Gastroesophageal sphincter (tissue), 4 donors: Measurements from ENCODE around the gene NFE2L3. TPM values are rescaled to one million over a fixed set of nuclear protein-coding genes. Genes with fewer than 3 reads are reported as not detected.

ENCODE experiments used
- ATAC-seq: fragments of 150-250 bp; one replicate; pipeline ENCODE4 v1.9.1; 2016; ENCODE audit warnings: mild to moderate bottlenecking, moderate library complexity
- H3K27ac ChIP-seq, 4 donors: fragments of 200-600 bp; sonication (generic) in 3 of 4; 1 replicate in 3 of 4; 2 replicates in 1 of 4; pipeline ENCODE4 v1.5.1; 2016 to 2019
- H3K27me3 ChIP-seq: fragments of 200-600 bp; sonication (generic); one replicate; pipeline ENCODE4 v1.5.1; 2019
- H3K36me3 ChIP-seq, 2 donors: fragments of 200-600 bp; sonication (generic); one replicate each; pipeline ENCODE4 v1.5.1; 2019; ENCODE audit warnings: control low read depth in 1 of 2
- H3K4me1 ChIP-seq, 3 donors: fragments of 200-600 bp; sonication (generic); 1 replicate in 2 of 3; 2 replicates in 1 of 3; pipeline ENCODE4 v1.5.1; 2016 to 2019; ENCODE audit warnings: control low read depth in 2 of 3
- H3K4me3 ChIP-seq, 2 donors: fragments of 200-600 bp; sonication (generic); one replicate each; pipeline ENCODE4 v1.5.1; 2019; ENCODE audit warnings: mild to moderate bottlenecking in 1 of 2, moderate library complexity in 1 of 2
- H3K9me3 ChIP-seq, 3 donors: fragments of 200-600 bp; sonication (generic); one replicate each; pipeline ENCODE4 v1.5.1; 2017 to 2019; ENCODE audit warnings: control low read depth in 2 of 3
- EP300 ChIP-seq: sonication (generic); formaldehyde crosslinking; IDR thresholded peaks from one replicate; pipeline ENCODE4 v1.6.1; 2017; ENCODE audit warnings: antibody characterized with exemption, mild to moderate bottlenecking
- POLR2A ChIP-seq, 2 donors: fragments of 450-650 bp; IDR thresholded peaks; one replicate each; pipeline ENCODE4 v1.6.1; 2017; ENCODE audit warnings: antibody characterized with exemption in 2 of 2, mild to moderate bottlenecking in 2 of 2, moderate library complexity in 1 of 2
- POLR2AphosphoS5 ChIP-seq: sonication (generic); formaldehyde crosslinking; IDR thresholded peaks from one replicate; pipeline ENCODE4 v1.6.1; 2017; ENCODE audit warnings: antibody characterized with exemption
- WGBS, 2 donors: methylation state at CpG; one replicate each; pipeline ENCODE4 v1.1.5; 2018; ENCODE audit warnings: low coverage in 1 of 2; 5-methylcytosine and 5-hydroxymethylcytosine counted together
- total RNA-seq, 4 donors: library from RNA; depleted of rRNA; stranded (reverse); fragments of >200 nt; gene quantifications; one replicate each; pipeline ENCODE4 v1.1.0, GENCODE V29; 2016
- TF ChIP-seq, protein P1 (sequence below), 4 experiments: fragments of 200-600 bp in 2 of 4; fragments of 450-650 bp in 2 of 4; sonication (generic) in 1 of 4; IDR thresholded peaks; one replicate each; pipeline ENCODE4 v1.5.1; 2017 to 2019; ENCODE audit warnings: antibody characterized with exemption in 4 of 4, mild to moderate bottlenecking in 2 of 4, moderate library complexity in 2 of 4

Gene NFE2L3
- total RNA-seq, 4 donors from 2014 or later, result 0.62 to 4.4 (median 2.2) TPM

DNA sequence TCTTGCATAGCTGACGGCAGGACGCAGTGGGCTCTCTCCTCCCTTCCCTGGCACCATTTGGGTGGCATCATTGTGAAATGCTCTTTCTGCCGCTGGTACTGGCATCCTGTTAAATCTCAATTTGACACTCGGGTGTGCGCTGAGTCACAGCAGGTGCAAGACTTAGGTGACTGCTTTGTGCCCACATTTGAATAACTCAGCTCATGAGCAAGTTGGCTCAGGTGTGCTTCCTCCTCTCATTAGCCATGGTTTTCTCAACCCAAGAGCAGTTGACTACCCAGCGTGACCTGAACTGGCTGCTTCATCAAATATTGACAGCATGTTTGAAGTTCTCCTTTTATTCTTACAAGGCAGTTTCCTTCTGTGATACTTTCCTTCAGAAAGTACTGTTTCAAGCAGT lies 24.6 kb upstream of the NFE2L3 start:
- Histone ChIP-seq H3K9me3 (no peaks in the 10 kb centered on the region), H3K27me3 (peaks cover 13% of the 10 kb centered on the region), H3K27ac (no peak overlapping the region), H3K4me1 (no peaks in the 10 kb centered on the region), H3K36me3 (no peaks in the 10 kb centered on the region), H3K4me3 (no peak overlapping the region)
- TF ChIP-seq EP300, result no peak
- WGBS, 2 donors, result 89% methylated on average over 3 of the region's 6 CpGs; no CpG with 5 or more reads in 1 of the 2 donors
- ATAC-seq, result no peak

DNA sequence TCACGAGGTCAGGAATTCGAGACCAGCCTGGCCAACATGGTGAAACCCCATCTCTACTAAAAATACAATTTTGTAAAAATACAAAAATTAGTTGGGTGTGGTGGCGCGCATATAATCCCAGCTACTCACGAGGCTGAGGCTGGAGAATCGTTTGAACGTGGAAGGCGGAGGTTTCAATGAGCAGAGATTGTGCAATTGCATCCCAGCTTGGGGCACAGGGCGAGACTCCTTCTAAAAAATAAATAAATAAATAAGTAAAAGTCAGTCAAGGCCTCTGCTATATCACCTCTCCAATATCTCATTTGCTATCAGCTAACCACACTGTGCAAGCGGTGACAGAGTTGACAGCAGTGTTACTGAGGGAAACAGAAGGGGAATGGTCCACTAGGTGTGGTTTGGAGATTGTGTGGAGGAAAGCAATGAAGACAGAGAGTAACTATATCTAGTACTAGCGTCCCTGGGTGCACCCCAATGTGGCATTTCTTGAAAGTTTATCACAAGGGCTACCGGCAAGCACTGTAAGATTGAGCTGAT lies 20.9 kb upstream of the NFE2L3 start:
- ATAC-seq, result no peak
- Histone ChIP-seq H3K27ac (no peak overlapping the region), H3K36me3 (no peaks in the 10 kb centered on the region), H3K9me3 (no peaks in the 10 kb centered on the region), H3K4me3 (no peak overlapping the region), H3K27me3 (no peaks in the 10 kb centered on the region), H3K4me1 (no peaks in the 10 kb centered on the region)
- TF ChIP-seq EP300 (no peak), POLR2AphosphoS5 (no peak), POLR2A (IDR thresholded peaks at IDR 0.05) (no peak)
- TF ChIP-seq, protein P1, sequence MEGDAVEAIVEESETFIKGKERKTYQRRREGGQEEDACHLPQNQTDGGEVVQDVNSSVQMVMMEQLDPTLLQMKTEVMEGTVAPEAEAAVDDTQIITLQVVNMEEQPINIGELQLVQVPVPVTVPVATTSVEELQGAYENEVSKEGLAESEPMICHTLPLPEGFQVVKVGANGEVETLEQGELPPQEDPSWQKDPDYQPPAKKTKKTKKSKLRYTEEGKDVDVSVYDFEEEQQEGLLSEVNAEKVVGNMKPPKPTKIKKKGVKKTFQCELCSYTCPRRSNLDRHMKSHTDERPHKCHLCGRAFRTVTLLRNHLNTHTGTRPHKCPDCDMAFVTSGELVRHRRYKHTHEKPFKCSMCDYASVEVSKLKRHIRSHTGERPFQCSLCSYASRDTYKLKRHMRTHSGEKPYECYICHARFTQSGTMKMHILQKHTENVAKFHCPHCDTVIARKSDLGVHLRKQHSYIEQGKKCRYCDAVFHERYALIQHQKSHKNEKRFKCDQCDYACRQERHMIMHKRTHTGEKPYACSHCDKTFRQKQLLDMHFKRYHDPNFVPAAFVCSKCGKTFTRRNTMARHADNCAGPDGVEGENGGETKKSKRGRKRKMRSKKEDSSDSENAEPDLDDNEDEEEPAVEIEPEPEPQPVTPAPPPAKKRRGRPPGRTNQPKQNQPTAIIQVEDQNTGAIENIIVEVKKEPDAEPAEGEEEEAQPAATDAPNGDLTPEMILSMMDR (IDR thresholded peaks at IDR 0.05), result no peak
- 89% methylated on average over 6 to 11 of the region's 12 CpGs for WGBS, 2 donors

DNA sequence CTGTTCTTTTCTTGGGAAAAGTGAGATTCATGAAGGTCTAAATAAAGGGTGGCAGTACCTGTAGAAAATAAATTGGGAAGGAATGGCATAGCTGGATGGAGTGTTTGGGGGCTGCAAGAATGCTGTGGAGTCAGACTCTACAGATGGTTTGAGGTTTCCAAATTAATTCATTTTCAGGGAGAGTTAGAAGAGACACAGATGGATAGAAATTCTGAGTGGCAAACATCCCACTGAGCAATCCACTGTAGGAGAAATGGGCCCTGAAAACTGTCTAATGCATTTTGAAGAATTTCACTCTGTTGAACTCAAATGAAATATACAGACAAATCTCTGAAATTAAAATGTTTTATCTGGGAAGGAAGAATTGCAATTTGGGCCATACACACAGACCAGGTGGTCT lies 16.9 kb upstream of the NFE2L3 start:
- no peak for ATAC-seq
- no peak overlapping the region for H3K27ac ChIP-seq
- H3K36me3 ChIP-seq, result no peaks in the 10 kb centered on the region
- no peak overlapping the region for H3K4me3 ChIP-seq
- TF ChIP-seq POLR2A (IDR thresholded peaks at IDR 0.05), result no peak
- TF ChIP-seq, protein P1 (IDR thresholded peaks at IDR 0.05), result no peak
- no peak for TF ChIP-seq POLR2AphosphoS5
- TF ChIP-seq EP300, result no peak
- no peaks in the 10 kb centered on the region for H3K9me3 ChIP-seq
- no peaks in the 10 kb centered on the region for H3K27me3 ChIP-seq
- no peaks in the 10 kb centered on the region for H3K4me1 ChIP-seq

DNA sequence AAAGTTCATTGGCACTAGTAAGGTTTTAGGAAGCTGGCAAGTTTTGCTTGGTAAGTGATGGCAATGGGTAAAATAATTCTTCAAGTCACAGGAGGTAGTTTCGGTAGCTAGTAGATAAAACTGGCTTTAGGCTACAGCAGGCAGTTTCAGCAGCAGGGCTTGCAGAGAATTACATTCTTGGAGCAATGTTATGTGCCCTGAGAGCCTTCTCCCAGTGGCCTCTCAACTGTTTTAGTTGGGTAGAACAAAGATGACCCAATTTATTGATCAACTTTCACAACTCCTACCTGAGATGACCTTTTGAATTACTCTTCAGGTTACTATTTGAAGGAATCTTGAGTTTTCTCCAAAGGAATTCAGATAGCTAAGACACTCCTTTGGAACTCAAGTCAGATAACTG lies 16.4 kb upstream of the NFE2L3 start:
- Histone ChIP-seq H3K4me3 (no peak overlapping the region), H3K9me3 (no peaks in the 10 kb centered on the region), H3K36me3 (no peaks in the 10 kb centered on the region), H3K27ac (no peak overlapping the region), H3K27me3 (no peaks in the 10 kb centered on the region), H3K4me1 (no peaks in the 10 kb centered on the region)
- ATAC-seq, result no peak
- no peak for TF ChIP-seq POLR2A (IDR thresholded peaks at IDR 0.05)
- no peak for TF ChIP-seq POLR2AphosphoS5
- TF ChIP-seq, protein P1 (IDR thresholded peaks at IDR 0.05), result no peak
- no peak for TF ChIP-seq EP300
- 100% methylated on average over 1 of the region's 1 CpG for WGBS, 2 donors

DNA sequence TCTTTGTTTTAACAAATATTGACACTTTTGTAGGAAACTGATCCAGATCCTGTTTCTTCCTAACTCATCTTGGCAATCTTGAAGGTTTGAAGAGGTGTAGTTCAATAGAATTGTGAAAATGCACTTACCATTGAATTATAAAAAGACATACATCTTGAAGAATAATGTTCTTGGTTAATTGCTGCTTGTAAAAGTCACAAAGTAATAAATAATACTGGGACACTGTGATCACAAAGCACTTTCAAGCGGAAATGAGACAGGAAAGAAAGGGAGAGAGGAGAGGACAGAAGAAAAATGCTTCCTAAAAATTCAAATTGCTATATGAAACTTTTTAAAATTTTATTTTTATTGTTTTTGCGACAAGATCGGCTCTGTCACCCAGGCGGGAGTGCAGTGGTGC lies 15.2 kb upstream of the NFE2L3 start:
- no peaks in the 10 kb centered on the region for H3K27me3 ChIP-seq
- no peak overlapping the region for H3K4me3 ChIP-seq
- no peak for ATAC-seq
- no peaks in the 10 kb centered on the region for H3K36me3 ChIP-seq
- H3K4me1 ChIP-seq, result no peaks in the 10 kb centered on the region
- no peak overlapping the region for H3K27ac ChIP-seq
- WGBS, 2 donors, result 78 to 88% methylated on average over 4 of the region's 4 CpGs
- TF ChIP-seq, protein P1 (IDR thresholded peaks at IDR 0.05), result no peak
- TF ChIP-seq POLR2AphosphoS5, result no peak
- no peak for TF ChIP-seq EP300
- TF ChIP-seq POLR2A (IDR thresholded peaks at IDR 0.05), result no peak
- no peaks in the 10 kb centered on the region for H3K9me3 ChIP-seq
